HepG2 (cell line): ENCODE measurements around the gene SLC36A1. TPM values are rescaled to one million over a fixed set of nuclear protein-coding genes. Genes with fewer than 3 reads are reported as not detected.

Experiments
- ARHGAP35 ChIP-seq: sonication (generic); formaldehyde crosslinking; IDR thresholded peaks from 2 replicates; pipeline ENCODE4 v1.9.0; 2022; ENCODE audit warnings: mild to moderate bottlenecking, inconsistent platforms, moderate library complexity, missing genetic modification reagents, borderline replicate concordance
- ATRX ChIP-seq: sonication (generic); formaldehyde crosslinking; IDR thresholded peaks from 2 replicates; pipeline ENCODE4 v1.4.0; 2020; ENCODE audit warnings: missing genetic modification reagents, borderline replicate concordance
- CENPT ChIP-seq: sonication (generic); formaldehyde crosslinking; IDR thresholded peaks from 2 replicates; pipeline ENCODE4 v1.8.0; 2022; ENCODE audit warnings: low read depth, mild to moderate bottlenecking, moderate library complexity, missing genetic modification reagents
- ELF3 ChIP-seq: IDR thresholded peaks from 2 replicates; pipeline ENCODE4 v1.6.1; 2016; ENCODE audit warnings: missing genetic modification reagents, missing compliant biosample characterization
- GATA4 ChIP-seq: sonication (generic); IDR thresholded peaks from 2 replicates; pipeline ENCODE4 v1.6.1; 2016; ENCODE audit warnings: antibody characterized with exemption, low read depth, borderline replicate concordance
- HNRNPH1 ChIP-seq: fragments of 200-400 bp; formaldehyde crosslinking; optimal IDR thresholded peaks from 2 replicates; pipeline ENCODE3; 2017; ENCODE audit warnings: mild to moderate bottlenecking, low read depth, low read length
- IKZF1 ChIP-seq: fragments of 450-650 bp; IDR thresholded peaks from 2 replicates; pipeline ENCODE4 v1.7.1; 2016
- KDM4B ChIP-seq: sonication (generic); formaldehyde crosslinking; IDR thresholded peaks from 2 replicates; pipeline ENCODE4 v1.4.0; 2020; ENCODE audit warnings: missing genetic modification reagents
- NRL ChIP-seq: sonication (generic); formaldehyde crosslinking; IDR thresholded peaks from 2 replicates; pipeline ENCODE4 v1.5.0; 2020; ENCODE audit warnings: missing genetic modification reagents, mild to moderate bottlenecking, moderate library complexity, borderline replicate concordance
- PHF21A ChIP-seq: sonication (generic); formaldehyde crosslinking; IDR thresholded peaks from 2 replicates; pipeline ENCODE4 v1.5.0; 2020; ENCODE audit warnings: mild to moderate bottlenecking, missing genetic modification reagents
- POGZ ChIP-seq: sonication (generic); formaldehyde crosslinking; IDR thresholded peaks from 2 replicates; pipeline ENCODE4 v1.4.0; 2020; ENCODE audit warnings: mild to moderate bottlenecking, missing genetic modification reagents
- RFXAP ChIP-seq: sonication (generic); formaldehyde crosslinking; IDR thresholded peaks from 2 replicates; pipeline ENCODE4 v1.4.0; 2020; ENCODE audit warnings: missing genetic modification reagents, borderline replicate concordance
- SP4 ChIP-seq: sonication (generic); formaldehyde crosslinking; IDR thresholded peaks from 2 replicates; pipeline ENCODE4 v1.8.1; 2023; ENCODE audit warnings: mild to moderate bottlenecking, missing genetic modification reagents
- SRY ChIP-seq: sonication (generic); formaldehyde crosslinking; IDR thresholded peaks from 2 replicates; pipeline ENCODE4 v1.8.0; 2022; ENCODE audit warnings: mild to moderate bottlenecking, missing genetic modification reagents
- TAF15 ChIP-seq: fragments of 200-400 bp; formaldehyde crosslinking; IDR thresholded peaks from one replicate; pipeline ENCODE4 v1.6.1; 2018; ENCODE audit warnings: mild to moderate bottlenecking, low read depth, low read length; ENCODE audit not compliant: poor library complexity, severe bottlenecking
- YY1 ChIP-seq: IDR thresholded peaks from 2 replicates; pipeline ENCODE4 v1.6.1; 2011; ENCODE audit warnings: low read length, low read depth, moderate library complexity, mild to moderate bottlenecking; ENCODE audit not compliant: insufficient read depth, insufficient replicate concordance
- ZBTB8A ChIP-seq: sonication (generic); formaldehyde crosslinking; IDR thresholded peaks from 2 replicates; pipeline ENCODE4 v1.4.0; 2020; ENCODE audit warnings: mild to moderate bottlenecking, low read depth, missing genetic modification reagents, borderline replicate concordance
- ZMYM3 ChIP-seq: sonication (generic); formaldehyde crosslinking; IDR thresholded peaks from 2 replicates; pipeline ENCODE4 v1.5.1; 2020; ENCODE audit warnings: mild to moderate bottlenecking, missing genetic modification reagents
- ZNF274 ChIP-seq: sonication (generic); formaldehyde crosslinking; IDR thresholded peaks from 2 replicates; pipeline ENCODE4 v1.5.1; 2020; ENCODE audit warnings: mild to moderate bottlenecking, missing genetic modification reagents
- ZNF3 ChIP-seq: IDR thresholded peaks from 2 replicates; pipeline ENCODE4 v1.7.0; 2017; ENCODE audit warnings: inconsistent platforms
- ZNF343 ChIP-seq: sonication (generic); formaldehyde crosslinking; IDR thresholded peaks from 2 replicates; pipeline ENCODE4 v1.4.0; 2020; ENCODE audit warnings: mild to moderate bottlenecking, missing genetic modification reagents
- ZNF367 ChIP-seq: sonication (generic); formaldehyde crosslinking; IDR thresholded peaks from 2 replicates; pipeline ENCODE4 v1.4.0; 2020; ENCODE audit warnings: missing genetic modification reagents, borderline replicate concordance
- ZNF441 ChIP-seq: sonication (generic); formaldehyde crosslinking; IDR thresholded peaks from 2 replicates; pipeline ENCODE4 v1.7.0; 2021; ENCODE audit warnings: missing genetic modification reagents, borderline replicate concordance
- ZNF510 ChIP-seq: sonication (generic); formaldehyde crosslinking; IDR thresholded peaks from 2 replicates; pipeline ENCODE4 v1.4.0; 2020; ENCODE audit warnings: low read depth, mild to moderate bottlenecking, missing genetic modification reagents
- ZNF547 ChIP-seq: sonication (generic); formaldehyde crosslinking; IDR thresholded peaks from 2 replicates; pipeline ENCODE4 v1.5.1; 2020; ENCODE audit warnings: mild to moderate bottlenecking, missing genetic modification reagents
- ZNF749 ChIP-seq: sonication (generic); formaldehyde crosslinking; IDR thresholded peaks from 2 replicates; pipeline ENCODE4 v1.8.0; 2022; ENCODE audit warnings: mild to moderate bottlenecking, missing genetic modification reagents, moderate library complexity, borderline replicate concordance
- polyA plus RNA-seq, 8 experiments: library from polyadenylated mRNA; depleted of rRNA in 3 of 8; stranded (reverse) in 7 of 8; unstranded in 1 of 8; fragments of >200 nt; fragmentation: Illumina TruSeq in 4 of 8; extraction: Trizol in 4 of 8; gene quantifications; 2 replicates each; pipeline versions ENCODE4 v1.2.1 to v1.2.3, GENCODE V29; 2011 to 2016; ENCODE audit warnings: low read depth in 4 of 8, missing spikeins in 1 of 8, mixed read lengths in 1 of 8; ENCODE audit not compliant: insufficient read depth in 1 of 8
- total RNA-seq, 5 experiments: library from RNA; depleted of rRNA; stranded (reverse); fragments of >200 nt; fragmentation: Illumina TruSeq; extraction: Trizol; gene quantifications; 2 replicates each; pipeline ENCODE4 v1.2.3, GENCODE V29; 2016; ENCODE audit warnings: low read depth in 1 of 5
- TF ChIP-seq, protein P1 (sequence below): sonication (generic); formaldehyde crosslinking; IDR thresholded peaks from 2 replicates; pipeline ENCODE4 v1.8.0; 2022; ENCODE audit warnings: low read depth, missing genetic modification reagents
- TF ChIP-seq, protein P2 (sequence below): sonication (generic); formaldehyde crosslinking; IDR thresholded peaks from 2 replicates; pipeline ENCODE4 v1.4.0; 2020; ENCODE audit warnings: low read depth, mild to moderate bottlenecking, missing genetic modification reagents

The SLC36A1 gene
- total and polyA plus RNA-seq, 2 of the 13 experiments (the other 11 are each of a cell fraction or from before 2014, with no cell fraction given): 8.0 to 8.9 TPM

- TF ChIP-seq ATRX (no peak), KDM4B (CRISPR knock-in tag) (peak; percentile 71; the same call in 1 of the 2 replicates), POGZ (CRISPR knock-in tag) (peak; percentile 87), ZNF367 (no peak), YY1 (peak; percentile 55), ZNF3 (CRISPR knock-in tag) (0 out of 2 replicates have a peak, but pooled peaks have one; percentile 44), IKZF1 (no peak), ZNF441 (CRISPR knock-in tag) (peak; percentile 66; the same call in 1 of the 2 replicates), ELF3 (CRISPR knock-in tag) (peak; percentile 73), HNRNPH1 (no peak), PHF21A (CRISPR knock-in tag) (peak; percentile 77; the same call in 1 of the 2 replicates), ZMYM3 (CRISPR knock-in tag) (peak; percentile 44; the same call in 1 of the 2 replicates), ZBTB8A (CRISPR knock-in tag) (no peak), CENPT (CRISPR knock-in tag) (no peak), RFXAP (CRISPR knock-in tag) (peak; percentile 55; the same call in 1 of the 2 replicates), SP4 (peak; percentile 64), ZNF274 (CRISPR knock-in tag) (peak; percentile 92), NRL (CRISPR knock-in tag) (peak; percentile 60; the same call in 1 of the 2 replicates), ZNF749 (0 out of 2 replicates have a peak, but pooled peaks have one; percentile 80), ZNF343 (CRISPR knock-in tag) (no peak), ARHGAP35 (CRISPR knock-in tag) (peak; percentile 80; the same call in 1 of the 2 replicates), GATA4 (peak; percentile 42; the same call in 1 of the 2 replicates), TAF15 (peak; percentile 68), ZNF547 (peak; percentile 85), ZNF510 (CRISPR knock-in tag) (no peak), SRY (CRISPR knock-in tag) (no peak)
- TF ChIP-seq, protein P1, sequence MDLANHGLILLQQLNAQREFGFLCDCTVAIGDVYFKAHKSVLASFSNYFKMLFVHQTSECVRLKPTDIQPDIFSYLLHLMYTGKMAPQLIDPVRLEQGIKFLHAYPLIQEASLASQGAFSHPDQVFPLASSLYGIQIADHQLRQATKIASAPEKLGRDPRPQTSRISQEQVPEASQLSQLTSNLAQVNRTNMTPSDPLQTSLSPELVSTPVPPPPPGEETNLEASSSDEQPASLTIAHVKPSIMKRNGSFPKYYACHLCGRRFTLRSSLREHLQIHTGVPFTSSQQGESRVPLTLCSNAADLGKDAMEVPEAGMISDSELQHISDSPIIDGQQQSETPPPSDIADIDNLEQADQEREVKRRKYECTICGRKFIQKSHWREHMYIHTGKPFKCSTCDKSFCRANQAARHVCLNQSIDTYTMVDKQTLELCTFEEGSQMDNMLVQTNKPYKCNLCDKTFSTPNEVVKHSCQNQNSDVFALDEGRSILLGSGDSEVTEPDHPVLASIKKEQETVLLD (CRISPR knock-in tag): no peak
- TF ChIP-seq, protein P2, sequence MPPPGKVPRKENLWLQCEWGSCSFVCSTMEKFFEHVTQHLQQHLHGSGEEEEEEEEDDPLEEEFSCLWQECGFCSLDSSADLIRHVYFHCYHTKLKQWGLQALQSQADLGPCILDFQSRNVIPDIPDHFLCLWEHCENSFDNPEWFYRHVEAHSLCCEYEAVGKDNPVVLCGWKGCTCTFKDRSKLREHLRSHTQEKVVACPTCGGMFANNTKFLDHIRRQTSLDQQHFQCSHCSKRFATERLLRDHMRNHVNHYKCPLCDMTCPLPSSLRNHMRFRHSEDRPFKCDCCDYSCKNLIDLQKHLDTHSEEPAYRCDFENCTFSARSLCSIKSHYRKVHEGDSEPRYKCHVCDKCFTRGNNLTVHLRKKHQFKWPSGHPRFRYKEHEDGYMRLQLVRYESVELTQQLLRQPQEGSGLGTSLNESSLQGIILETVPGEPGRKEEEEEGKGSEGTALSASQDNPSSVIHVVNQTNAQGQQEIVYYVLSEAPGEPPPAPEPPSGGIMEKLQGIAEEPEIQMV (CRISPR knock-in tag): no peak
These were observed at the start of gene SLC36A1 (continued) for GRCh38 chr5:151447174-151448037.
